GM18520 (cell line): ENCODE measurements around the gene MAN1C1.

ENCODE experiments used
- ATAC-seq: cut with Tn5 transposase; IDR thresholded peaks from one replicate; pipeline ENCODE4 v1.9.1; 2021; ENCODE audit not compliant: unreplicated experiment

MAN1C1 gene

GRCh38 chr1:25711555-25712298, 95.1 kb downstream of the MAN1C1 start:
- ATAC-seq = no peak

DNA sequence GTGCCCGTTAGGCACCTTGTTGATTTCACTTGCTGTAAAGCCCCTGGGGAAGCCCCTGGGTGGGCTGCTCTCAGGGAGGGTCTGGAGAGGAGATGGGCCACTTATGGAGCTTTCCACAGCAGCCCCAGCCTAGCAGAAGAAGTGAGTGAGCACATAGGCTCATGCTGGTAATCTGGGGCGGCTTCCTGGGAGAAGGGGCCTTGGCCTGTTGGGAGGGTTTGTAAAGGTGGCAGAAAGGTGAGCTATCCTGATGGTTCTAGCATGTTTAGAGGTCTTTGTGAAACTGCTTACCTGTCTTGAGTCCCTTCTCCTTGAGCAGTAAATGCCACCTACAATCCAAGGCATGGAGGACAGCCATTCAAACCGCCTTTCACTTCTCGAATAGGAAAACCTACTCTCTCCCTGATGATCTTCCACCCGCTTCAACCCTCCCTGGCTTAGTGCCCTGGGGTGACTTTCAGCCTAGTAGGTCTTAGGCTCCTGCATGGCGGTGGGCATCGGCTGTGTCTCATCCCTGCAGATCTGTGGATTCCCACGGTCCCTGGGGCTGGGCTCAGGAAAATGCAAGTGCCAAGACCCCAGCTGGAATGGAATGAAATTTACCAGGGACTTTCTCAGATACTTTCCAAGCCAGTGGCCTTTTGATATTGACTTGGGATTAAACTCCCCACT, 95.8 kb downstream of the MAN1C1 start:
- ATAC-seq = no peak

- ATAC-seq = no peak
Observed at GRCh38 chr1:25713961-25714360, 97.4 kb downstream of the MAN1C1 start.

DNA sequence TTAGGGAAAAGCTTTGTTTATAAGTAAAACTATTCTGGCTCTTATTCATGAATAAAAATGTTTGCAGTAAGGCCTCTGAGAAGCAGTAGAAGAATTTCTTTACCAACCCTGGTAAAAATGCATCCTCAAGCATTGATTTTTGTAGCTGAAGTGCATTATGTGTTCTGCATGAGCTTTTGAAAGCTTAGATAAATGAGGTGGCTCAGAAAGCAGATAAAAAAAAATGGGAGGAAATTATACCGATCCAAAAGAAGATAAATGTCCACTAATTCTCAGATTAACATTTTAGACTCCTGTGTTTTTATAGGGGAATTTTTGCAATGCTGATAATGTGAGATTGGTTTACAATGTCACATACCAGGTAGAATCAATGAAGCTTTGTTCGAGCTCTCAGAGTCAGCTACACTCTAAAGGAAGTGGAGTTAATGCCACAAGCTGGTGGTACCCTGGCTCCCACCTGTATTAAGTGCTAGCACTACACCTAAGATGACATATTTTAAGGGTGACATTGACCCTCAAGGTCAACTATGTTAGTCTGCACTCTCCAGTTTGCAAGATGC, 97.9 kb downstream of the MAN1C1 start:
- no peak for ATAC-seq

GRCh38 chr1:25715888-25716287, 99.3 kb downstream of the MAN1C1 start:
- no peak for ATAC-seq

DNA sequence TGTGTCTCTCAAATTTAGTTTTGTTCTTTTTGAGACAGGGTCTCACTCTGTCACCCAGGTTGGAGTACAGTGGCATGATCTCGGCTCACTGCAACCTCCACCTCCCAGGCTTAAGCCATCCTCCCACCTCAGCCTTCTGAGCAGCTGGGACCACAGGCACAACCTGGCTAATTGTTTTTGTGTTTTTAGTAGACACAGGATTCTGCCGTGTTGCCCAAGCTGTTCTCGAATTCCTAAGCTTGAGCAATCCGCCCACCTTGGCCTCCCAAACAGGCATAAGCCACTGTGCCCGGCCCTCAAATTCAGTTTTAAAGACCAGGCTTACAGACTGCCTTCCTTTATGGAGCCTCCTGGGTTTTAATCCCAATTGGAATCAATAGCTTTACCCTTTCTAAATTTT, 99.7 kb downstream of the MAN1C1 start:
- no peak for ATAC-seq

DNA sequence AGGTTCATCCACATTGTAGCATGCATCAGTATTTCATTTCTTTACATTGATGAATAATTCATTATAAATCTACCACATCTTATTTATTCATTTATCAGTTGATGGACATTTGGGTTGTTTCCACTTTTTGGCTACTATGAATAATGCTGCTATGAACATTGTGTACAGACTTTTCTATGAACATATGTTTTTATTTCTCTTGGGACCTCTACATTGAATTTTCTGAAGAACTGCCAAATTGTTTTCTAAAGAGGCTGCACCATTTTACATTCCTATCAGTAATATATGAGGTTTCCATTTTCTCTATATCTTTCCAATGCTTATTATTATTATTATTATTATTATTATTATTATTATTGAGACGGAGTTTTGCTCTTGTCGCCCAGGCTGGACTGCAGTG, 102.1 kb downstream of the MAN1C1 start:
- ATAC-seq = no peak

GRCh38 chr1:25720624-25721023, 104.0 kb downstream of the MAN1C1 start:
- ATAC-seq = no peak

DNA sequence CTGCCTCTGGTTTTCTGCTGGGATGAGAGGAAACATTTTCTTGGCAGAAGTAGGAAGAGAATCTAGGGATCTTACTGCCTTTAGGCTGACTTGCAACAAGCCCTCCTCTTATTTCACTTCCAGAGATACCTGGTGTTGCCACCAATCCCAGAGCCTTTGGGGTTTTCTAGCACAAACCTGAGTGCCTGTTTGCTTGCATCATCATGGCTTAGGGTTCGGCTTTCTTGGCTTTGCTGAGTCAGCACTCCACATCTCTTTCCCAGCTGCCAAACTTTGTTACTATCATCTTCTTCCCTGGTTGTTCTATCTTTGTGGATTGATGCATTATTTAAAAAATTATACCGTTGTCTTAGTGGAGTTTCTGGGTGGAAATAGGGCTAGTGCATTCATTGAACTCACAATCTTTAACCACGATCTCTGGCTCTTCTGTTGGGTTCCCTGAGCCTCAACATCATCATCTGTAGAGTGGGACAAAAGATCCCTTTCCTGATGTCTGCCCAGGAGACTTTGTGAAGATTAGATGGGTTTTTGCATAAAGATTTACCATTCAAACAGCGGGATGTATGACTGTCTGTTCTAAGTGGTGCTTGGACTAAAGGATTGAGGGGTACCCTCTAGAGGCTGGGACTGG, 106.8 kb downstream of the MAN1C1 start:
- ATAC-seq = no peak

DNA sequence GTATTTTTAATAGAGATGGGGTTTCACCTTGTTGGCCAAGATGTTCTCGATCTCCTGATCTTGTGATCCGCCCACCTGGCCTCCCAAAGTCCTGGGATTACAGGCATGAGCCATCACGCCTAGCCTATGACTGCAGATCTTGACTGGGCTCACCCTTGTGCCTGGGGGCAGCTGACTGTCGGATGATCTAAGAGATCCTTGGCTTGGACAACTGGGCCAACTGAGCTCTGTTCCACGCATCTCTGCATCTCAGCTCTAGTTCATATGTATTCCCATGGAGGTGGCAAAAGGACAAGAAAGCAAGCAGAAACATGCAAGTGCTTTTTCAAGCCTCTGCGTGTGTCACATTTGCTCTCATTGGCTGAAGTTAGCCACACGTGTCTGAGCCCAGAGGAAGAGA, 107.6 kb downstream of the MAN1C1 start:
- no peak for ATAC-seq

DNA sequence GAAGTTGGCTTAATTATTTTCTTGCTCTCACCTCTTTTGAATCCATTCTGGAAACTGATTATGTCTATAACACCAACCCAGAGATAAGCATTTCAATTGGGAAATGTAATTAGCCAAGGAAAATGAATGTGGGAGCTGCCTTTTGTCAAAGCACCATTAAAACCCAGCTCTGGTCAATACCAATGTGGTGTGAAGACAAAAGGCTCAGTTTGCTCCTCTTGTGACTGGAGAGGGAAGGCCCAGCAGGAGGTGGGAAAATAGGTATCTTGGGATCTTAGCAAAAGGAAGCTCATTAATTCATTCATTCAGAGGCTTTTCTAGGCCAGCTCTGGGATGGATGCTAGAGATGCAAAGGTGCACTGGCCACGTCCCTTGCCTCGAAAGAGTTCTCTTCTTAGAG, 108.4 kb downstream of the MAN1C1 start:
- no peak for ATAC-seq

GRCh38 chr1:25725482-25725881, 108.9 kb downstream of the MAN1C1 start:
- no peak for ATAC-seq

DNA sequence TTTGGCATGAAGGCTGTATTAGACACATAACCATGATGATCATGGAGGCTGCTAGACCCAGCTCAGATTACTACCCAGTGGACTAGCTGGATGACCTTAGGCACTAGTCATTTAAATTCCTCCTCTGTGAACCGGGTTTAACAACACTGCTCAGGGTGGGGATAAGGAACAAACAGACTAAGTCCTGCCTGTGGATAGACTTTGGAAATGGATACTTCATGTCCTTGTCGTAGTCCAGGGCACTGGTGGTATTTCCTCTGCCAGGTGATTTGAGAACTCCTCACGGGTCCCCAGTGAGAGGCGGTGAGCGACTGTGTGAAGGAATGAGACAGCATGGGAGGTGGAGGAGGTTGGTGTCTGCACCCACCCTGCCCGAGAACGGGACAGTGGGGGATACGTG, 110.5 kb downstream of the MAN1C1 start:
- ATAC-seq = no peak

GRCh38 chr1:25727635-25728286, 111.2 kb downstream of the MAN1C1 start:
- no peak for ATAC-seq

DNA sequence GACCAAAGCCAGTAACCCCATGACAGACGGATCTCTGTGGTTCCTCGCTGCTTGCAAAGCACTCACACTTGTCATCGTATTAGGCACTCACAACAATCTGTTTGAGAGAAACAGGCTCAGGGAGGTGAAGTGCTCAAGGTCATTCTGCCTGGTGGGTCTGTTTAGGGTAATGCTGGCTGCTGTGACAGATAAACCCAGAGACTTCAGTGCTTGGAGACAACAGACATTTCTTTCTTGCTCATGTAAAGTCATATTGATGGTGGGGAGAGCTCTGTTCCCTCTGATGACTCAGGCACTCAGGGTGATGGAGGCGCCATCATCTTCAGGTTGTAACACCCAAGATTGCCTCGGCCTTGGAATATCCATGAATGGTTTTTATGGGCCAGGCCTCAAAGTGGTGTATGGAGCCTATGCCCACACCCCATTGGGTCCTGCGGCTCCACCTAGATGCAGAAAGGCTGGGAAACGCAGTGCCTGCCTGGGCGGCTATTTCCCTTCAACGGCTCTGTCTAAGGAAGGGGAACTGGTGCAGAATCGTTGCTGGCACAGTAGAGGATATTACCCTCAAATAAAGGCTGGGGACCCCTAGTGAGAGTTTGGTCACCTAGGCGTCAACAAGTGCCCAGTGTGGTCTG, 111.8 kb downstream of the MAN1C1 start:
- no peak for ATAC-seq

DNA sequence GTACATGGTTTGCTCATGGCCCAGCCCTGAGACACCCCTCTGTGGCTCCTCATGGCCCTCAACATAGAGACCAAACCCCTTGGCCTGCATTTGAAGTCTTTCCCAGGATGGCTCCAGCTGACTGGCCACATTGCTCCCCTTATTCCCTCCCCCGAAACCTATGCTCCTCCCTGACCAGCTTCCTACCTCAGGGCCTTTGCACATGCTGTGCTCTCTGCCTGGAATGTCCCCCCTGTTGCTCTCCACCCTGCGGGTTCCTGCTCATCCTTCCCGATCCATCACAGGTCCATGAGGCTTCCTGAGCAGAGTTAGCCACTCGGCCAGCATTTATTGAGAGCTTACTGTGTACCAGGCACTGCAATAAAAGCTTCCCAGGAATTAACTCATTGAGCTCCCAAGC, 112.5 kb downstream of the MAN1C1 start:
- ATAC-seq = no peak

DNA sequence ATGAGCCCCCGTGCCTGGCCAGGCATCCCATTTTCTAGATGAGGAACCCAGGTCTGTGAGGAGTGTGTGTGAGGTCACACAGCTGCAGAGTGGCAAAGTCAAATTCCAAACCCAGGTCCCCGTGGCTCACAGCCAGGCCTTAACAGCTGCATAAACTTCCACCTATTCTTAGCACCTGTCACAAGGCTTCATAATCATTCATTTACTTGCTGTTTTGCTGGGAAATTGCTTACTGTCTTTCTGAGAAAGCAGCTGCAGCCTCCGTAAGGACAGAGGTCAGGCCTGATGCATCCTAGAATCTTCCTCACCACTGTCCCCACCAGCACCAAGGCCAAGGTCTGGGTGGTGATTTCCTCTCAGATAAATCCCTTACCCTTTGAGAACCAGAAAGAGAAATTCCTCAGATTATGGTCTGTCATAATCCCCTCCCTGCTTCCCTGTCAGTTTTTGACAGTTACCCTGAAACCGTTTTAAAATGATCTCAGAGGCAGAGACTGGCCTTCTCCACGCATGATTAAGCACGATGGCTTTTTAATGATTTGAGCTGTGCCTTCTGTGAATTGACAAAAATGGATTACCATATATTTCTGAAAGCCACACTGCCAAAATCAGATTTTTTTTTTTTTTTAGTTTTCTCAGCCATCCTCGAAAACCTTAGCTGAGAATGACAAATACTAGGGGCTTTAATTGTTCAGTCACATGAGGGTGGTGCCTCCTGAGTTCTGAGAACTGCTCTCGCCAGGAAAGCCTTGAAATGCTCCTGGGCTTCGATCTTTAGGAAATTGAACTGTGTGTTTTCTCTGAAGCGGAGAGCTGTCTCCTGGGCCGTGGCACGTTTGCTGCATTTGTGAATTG, 113.4 kb downstream of the MAN1C1 start:
- ATAC-seq = no peak

DNA sequence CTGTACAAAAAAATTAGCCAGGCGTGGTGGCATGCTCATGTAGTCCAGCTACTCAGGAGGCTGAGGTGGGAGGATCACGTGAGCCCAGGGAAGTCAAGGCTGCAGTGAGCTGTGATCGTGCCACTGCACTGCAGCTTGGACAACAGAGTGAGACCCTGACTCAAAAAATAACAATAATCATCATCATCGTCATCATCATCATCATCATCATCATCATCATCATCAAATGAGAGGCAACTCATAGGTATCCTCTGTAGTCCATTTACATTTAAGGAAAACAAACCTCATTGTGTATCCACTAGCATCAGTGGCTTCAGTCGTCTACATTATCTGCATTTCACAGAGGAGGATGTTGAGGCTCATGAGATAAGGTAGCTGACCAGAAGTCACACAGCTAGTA, 114.6 kb downstream of the MAN1C1 start:
- no peak for ATAC-seq

DNA sequence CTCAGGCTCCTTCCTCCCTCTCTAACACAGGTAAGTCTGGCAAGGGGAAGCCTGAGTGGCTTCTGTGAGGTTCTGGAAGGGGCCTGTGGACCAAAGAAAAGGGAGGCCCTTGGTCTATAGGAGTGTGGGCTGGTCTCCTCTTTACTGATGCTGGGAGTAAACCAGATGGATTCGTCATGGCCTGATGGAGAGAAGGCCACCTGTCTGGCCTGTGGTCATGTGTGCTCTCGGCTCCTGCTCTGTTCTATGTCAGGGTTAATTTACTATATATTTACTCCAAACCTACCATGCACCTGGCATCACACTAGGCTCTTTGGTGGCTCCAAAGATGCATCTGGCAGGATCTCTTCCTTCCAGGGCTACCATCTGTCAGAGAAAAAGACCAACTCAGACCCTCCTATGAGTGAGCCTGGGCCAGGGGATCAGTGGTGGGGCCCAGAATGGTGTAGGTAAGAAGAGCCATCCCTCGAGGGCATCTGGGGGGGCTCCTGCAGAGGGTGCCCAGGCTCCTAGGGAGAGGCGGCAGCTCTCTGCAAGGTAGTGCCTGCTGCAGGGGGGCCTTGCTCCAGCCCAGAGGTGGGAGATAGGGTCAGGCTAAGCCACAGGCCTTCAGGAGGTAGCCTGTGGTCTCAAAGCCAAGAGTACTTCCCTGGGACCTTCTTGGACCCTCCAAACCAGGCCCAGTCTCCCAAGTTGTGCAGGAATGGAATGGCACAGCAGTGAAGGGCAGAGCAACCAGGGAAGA, 115.2 kb downstream of the MAN1C1 start:
- ATAC-seq = no peak
